HG03565 (cell line): ENCODE data around the gene DBF4B.

Experiments used
- ATAC-seq: cut with Tn5 transposase; IDR thresholded peaks from one replicate; pipeline ENCODE4 v1.9.1; 2021; ENCODE audit warnings: mild to moderate bottlenecking, moderate library complexity; ENCODE audit not compliant: unreplicated experiment

DBF4B gene

GRCh38 chr17:44796731-44797130 lies 88.3 kb downstream of the DBF4B start:
- ATAC-seq, result no peak

- ATAC-seq, result no peak
These were observed 89.3 kb downstream of the DBF4B start for GRCh38 chr17:44797802-44798201.

- no peak for ATAC-seq
These were observed 89.9 kb downstream of the DBF4B start for GRCh38 chr17:44798356-44798755.
